Measurements from ENCODE around the gene RNF2.
"Not testable (repeated sequence)": the region's sequence is repeated elsewhere in the genome, so short reads cannot be mapped to it uniquely, and the experiment has no call there.

RNF2 gene

GRCh38 chr1:185058876-185059275, 13.5 kb downstream of the RNF2 start:
- no peak for TF ChIP-seq JUND (IDR thresholded peaks at IDR 0.05; ENCODE audit: low read depth)
- DNase-seq (ENCODE audit: low read depth in 1 of 2, low spot score in 1 of 2) = no peak
- in situ Hi-C loops (cut with HindIII; ENCODE audit: low pct_unique_long_range_greater_than_20kb, low sequenced_read_pairs) = no loop called here

GRCh38 chr1:185059950-185060571, 14.7 kb downstream of the RNF2 start:
- in situ Hi-C loops (cut with HindIII; ENCODE audit: low pct_unique_long_range_greater_than_20kb, low sequenced_read_pairs) = no loop called here
- peak in 1 of 2 experiments; percentile 69 for DNase-seq (ENCODE audit: low read depth in 1 of 2, low spot score in 1 of 2)
- TF ChIP-seq JUND (IDR thresholded peaks at IDR 0.05; ENCODE audit: low read depth) = no peak

- TF ChIP-seq JUND (IDR thresholded peaks at IDR 0.05; ENCODE audit: low read depth) = no peak
- in situ Hi-C loops (cut with HindIII; ENCODE audit: low pct_unique_long_range_greater_than_20kb, low sequenced_read_pairs) = no loop called here
- no peak for DNase-seq (ENCODE audit: low read depth in 1 of 2, low spot score in 1 of 2)
Observed at GRCh38 chr1:185062710-185063370, 17.5 kb downstream of the RNF2 start.

GRCh38 chr1:185063719-185064118, 18.4 kb downstream of the RNF2 start:
- no peak for TF ChIP-seq JUND (IDR thresholded peaks at IDR 0.05; ENCODE audit: low read depth)
- no peak for DNase-seq (ENCODE audit: low read depth in 1 of 2, low spot score in 1 of 2)
- in situ Hi-C loops (cut with HindIII; ENCODE audit: low pct_unique_long_range_greater_than_20kb, low sequenced_read_pairs) = no loop called here

GRCh38 chr1:185065006-185065405, 19.6 kb downstream of the RNF2 start:
- DNase-seq (ENCODE audit: low read depth in 1 of 2, low spot score in 1 of 2); in situ Hi-C loops (cut with HindIII; ENCODE audit: low pct_unique_long_range_greater_than_20kb, low sequenced_read_pairs): not testable (repeated sequence)

- TF ChIP-seq JUND (IDR thresholded peaks at IDR 0.05; ENCODE audit: low read depth) = no peak
- DNase-seq (ENCODE audit: low read depth in 1 of 2, low spot score in 1 of 2) = no peak
- in situ Hi-C loops (cut with HindIII; ENCODE audit: low pct_unique_long_range_greater_than_20kb, low sequenced_read_pairs) = no loop called here
Observed at GRCh38 chr1:185066181-185066580, 20.8 kb downstream of the RNF2 start.

GRCh38 chr1:185068341-185068740, 23.0 kb downstream of the RNF2 start:
- in situ Hi-C loops (cut with HindIII; ENCODE audit: low pct_unique_long_range_greater_than_20kb, low sequenced_read_pairs) = no loop called here

GRCh38 chr1:185069202-185069772, 23.9 kb downstream of the RNF2 start:
- no peak for DNase-seq (ENCODE audit: low read depth in 1 of 2, low spot score in 1 of 2)
- no peak for TF ChIP-seq JUND (IDR thresholded peaks at IDR 0.05; ENCODE audit: low read depth)
- in situ Hi-C loops (cut with HindIII; ENCODE audit: low pct_unique_long_range_greater_than_20kb, low sequenced_read_pairs) = no loop called here

More at GRCh38 chr1:185068341-185068740, 23.0 kb downstream of the RNF2 start:
- no peak for TF ChIP-seq JUND (IDR thresholded peaks at IDR 0.05; ENCODE audit: low read depth)
- peak in 1 of 2 experiments; percentile 72 for DNase-seq (ENCODE audit: low read depth in 1 of 2, low spot score in 1 of 2)

GRCh38 chr1:185070051-185070450, 24.7 kb downstream of the RNF2 start:
- no peak for TF ChIP-seq JUND (IDR thresholded peaks at IDR 0.05; ENCODE audit: low read depth)

GRCh38 chr1:185073725-185074124, 28.4 kb downstream of the RNF2 start:
- DNase-seq (ENCODE audit: low read depth in 1 of 2, low spot score in 1 of 2) = no peak
- in situ Hi-C loops (cut with HindIII; ENCODE audit: low pct_unique_long_range_greater_than_20kb, low sequenced_read_pairs) = no loop called here
- no peak for TF ChIP-seq JUND (IDR thresholded peaks at IDR 0.05; ENCODE audit: low read depth)

More at GRCh38 chr1:185070051-185070450, 24.7 kb downstream of the RNF2 start:
- no peak for DNase-seq (ENCODE audit: low read depth in 1 of 2, low spot score in 1 of 2)
- in situ Hi-C loops (cut with HindIII; ENCODE audit: low pct_unique_long_range_greater_than_20kb, low sequenced_read_pairs) = no loop called here

GRCh38 chr1:185074307-185074706, 28.9 kb downstream of the RNF2 start:
- DNase-seq (ENCODE audit: low read depth in 1 of 2, low spot score in 1 of 2) = no peak
- in situ Hi-C loops (cut with HindIII; ENCODE audit: low pct_unique_long_range_greater_than_20kb, low sequenced_read_pairs) = no loop called here
- TF ChIP-seq JUND (IDR thresholded peaks at IDR 0.05; ENCODE audit: low read depth) = no peak

- in situ Hi-C loops (cut with HindIII; ENCODE audit: low pct_unique_long_range_greater_than_20kb, low sequenced_read_pairs) = no loop called here
- TF ChIP-seq JUND (IDR thresholded peaks at IDR 0.05; ENCODE audit: low read depth) = no peak
- no peak for DNase-seq (ENCODE audit: low read depth in 1 of 2, low spot score in 1 of 2)
Observed at GRCh38 chr1:185075476-185075875, 30.1 kb downstream of the RNF2 start.

GRCh38 chr1:185077374-185077773, 32.0 kb downstream of the RNF2 start:
- no peak for TF ChIP-seq JUND (IDR thresholded peaks at IDR 0.05; ENCODE audit: low read depth)
- in situ Hi-C loops (cut with HindIII; ENCODE audit: low pct_unique_long_range_greater_than_20kb, low sequenced_read_pairs) = no loop called here
- DNase-seq (ENCODE audit: low read depth in 1 of 2, low spot score in 1 of 2) = no peak
